HepG2 (cell line): ENCODE measurements around the gene TBC1D19. TPM values are rescaled to one million over a fixed set of nuclear protein-coding genes. Genes with fewer than 3 reads are reported as not detected.

Experiments
- ATAC-seq: fragments of 200-7000 bp; cut with Tn5 transposase; 3 replicates; pipeline ENCODE4 v1.9.1; 2020; ENCODE audit warnings: mild to moderate bottlenecking, moderate library complexity
- BruUV-seq: library from RNA; stranded (reverse); fragments of 400-500 nt; replicated peaks from 2 replicates; lab custom pipeline; 2021; lab: Mats Ljungman, UMichigan
- CTCF ChIA-PET: fragments of 300-600 bp; formaldehyde crosslinking; extraction: SDS; loops from one replicate; lab custom pipeline; 2021; ENCODE audit warnings: low total read pairs, inconsistent platforms, low intra/inter-chr PET ratio; lab: Yijun Ruan, JAX
- POLR2A ChIA-PET: fragments of 350-600 bp; sonication (Branson Sonifier 250); formaldehyde crosslinking; loops from one replicate; lab custom pipeline; 2020; ENCODE audit warnings: antibody characterized with exemption, inconsistent platforms; lab: Yijun Ruan, JAX
- DNase-seq: peaks from one replicate; pipeline ENCODE4 v3.0.0-alpha.2; 2015; ENCODE audit warnings: low spot score
- FAIRE-seq: peaks from 3 replicates; lab custom pipeline; 2011; peaks lifted over from hg19 to GRCh38; lab: Jason Lieb, UNC
- H2AFZ ChIP-seq: one replicate; pipeline ENCODE4 v1.6.1; 2011; ENCODE audit warnings: low read length, inconsistent platforms
- H3K27ac ChIP-seq: fragments of 300-600 bp; 3 replicates; pipeline ENCODE4 v1.8.0; 2011; ENCODE audit warnings: mixed run types, mild to moderate bottlenecking, mixed read lengths, low read length, inconsistent platforms; ENCODE audit not compliant: insufficient read depth; ENCODE audit errors: extremely low read length
- H3K27me3 ChIP-seq, 2 experiments: fragments of 200-600 bp in 1 of 2; 2 replicates in 1 of 2; 3 replicates in 1 of 2; pipeline versions ENCODE4 v1.6.0 to v1.8.0; 2011; ENCODE audit warnings: low read length in 2 of 2, mild to moderate bottlenecking in 2 of 2, moderate library complexity in 2 of 2, inconsistent platforms in 1 of 2; ENCODE audit not compliant: insufficient read depth in 2 of 2, control insufficient read depth in 1 of 2
- H3K36me3 ChIP-seq, 2 experiments: fragments of 200-600 bp in 1 of 2; replicated peaks in 1 of 2; 2 replicates in 1 of 2; 3 replicates in 1 of 2; pipeline versions ENCODE4 v1.5.1 to v1.8.0; 2011; ENCODE audit warnings: low read length in 2 of 2, inconsistent platforms in 1 of 2; ENCODE audit not compliant: insufficient read depth in 2 of 2, control insufficient read depth in 1 of 2
- H3K4me1 ChIP-seq: 2 replicates; pipeline ENCODE4 v1.5.1; 2012; ENCODE audit warnings: low read length, inconsistent platforms; ENCODE audit not compliant: insufficient read depth
- H3K4me2 ChIP-seq: 2 replicates; pipeline ENCODE4 v1.6.0; 2011; ENCODE audit warnings: low read depth, low read length, inconsistent platforms
- H3K4me3 ChIP-seq, 3 experiments: fragments of 200-600 bp in 1 of 3; sonication (generic), shearing (Covaris generic) in 1 of 3; replicated peaks in 1 of 3; 2 replicates each; pipeline ENCODE4 v1.5.1; 2011 to 2016; ENCODE audit warnings: low read length in 3 of 3, inconsistent platforms in 2 of 3, low read depth in 2 of 3, mild to moderate bottlenecking in 2 of 3, control low read depth in 1 of 3, mixed read lengths in 1 of 3; ENCODE audit not compliant: insufficient read depth in 1 of 3
- H3K79me2 ChIP-seq: one replicate; pipeline ENCODE4 v1.6.1; 2011; ENCODE audit warnings: low read length, inconsistent platforms; ENCODE audit not compliant: insufficient read depth
- H3K9ac ChIP-seq: 2 replicates; pipeline ENCODE4 v1.6.0; 2011; ENCODE audit warnings: mild to moderate bottlenecking, low read depth, low read length, inconsistent platforms; ENCODE audit not compliant: insufficient read depth
- H3K9me3 ChIP-seq: 2 replicates; pipeline ENCODE4 v1.5.1; 2012; ENCODE audit warnings: mild to moderate bottlenecking, low read length
- H4K20me1 ChIP-seq: 2 replicates; pipeline ENCODE4 v1.6.0; 2011; ENCODE audit warnings: inconsistent platforms, mild to moderate bottlenecking, low read length, moderate library complexity; ENCODE audit not compliant: insufficient read depth
- ETV6 ChIP-seq: sonication (generic); formaldehyde crosslinking; conservative IDR thresholded peaks from 2 replicates; pipeline ENCODE4 v1.4.0; 2020; ENCODE audit warnings: missing genetic modification reagents
- IKZF4 ChIP-seq: sonication (generic); formaldehyde crosslinking; IDR thresholded peaks from 2 replicates; pipeline ENCODE4 v1.5.1; 2020; ENCODE audit warnings: borderline replicate concordance, mild to moderate bottlenecking, low read depth, missing genetic modification reagents; ENCODE audit errors: not compliant biosample characterization
- KLF6 ChIP-seq: IDR thresholded peaks from 2 replicates; pipeline ENCODE4 v1.8.0; 2016; ENCODE audit warnings: missing biosample characterization, missing genetic modification reagents
- PAX8 ChIP-seq: sonication (generic); formaldehyde crosslinking; IDR thresholded peaks from 2 replicates; pipeline ENCODE4 v1.8.0; 2022; ENCODE audit warnings: mild to moderate bottlenecking, missing genetic modification reagents, borderline replicate concordance
- RARA ChIP-seq: IDR thresholded peaks from 2 replicates; pipeline ENCODE4 v1.6.1; 2016; ENCODE audit warnings: missing genetic modification reagents, missing compliant biosample characterization
- U2AF1 ChIP-seq: fragments of 200-400 bp; formaldehyde crosslinking; optimal IDR thresholded peaks from 2 replicates; pipeline ENCODE3; 2017; ENCODE audit warnings: mild to moderate bottlenecking, low read depth, low read length
- ZEB1 ChIP-seq: IDR thresholded peaks from 2 replicates; pipeline ENCODE4 v1.6.1; 2012; ENCODE audit warnings: mild to moderate bottlenecking, low read depth, inconsistent platforms; ENCODE audit not compliant: insufficient replicate concordance
- ZNF12 ChIP-seq: sonication (generic); formaldehyde crosslinking; IDR thresholded peaks from 2 replicates; pipeline ENCODE4 v1.5.0; 2020; ENCODE audit warnings: missing genetic modification reagents
- ZNF333 ChIP-seq: sonication (generic); formaldehyde crosslinking; IDR thresholded peaks from 2 replicates; pipeline ENCODE4 v1.4.0; 2020; ENCODE audit warnings: mild to moderate bottlenecking, missing genetic modification reagents, borderline replicate concordance
- ZNF552 ChIP-seq: sonication (generic); formaldehyde crosslinking; IDR thresholded peaks from 2 replicates; pipeline ENCODE4 v1.9.0; 2022; ENCODE audit warnings: missing genetic modification reagents, mild to moderate bottlenecking, borderline replicate concordance
- ZNF75D ChIP-seq: sonication (generic); formaldehyde crosslinking; IDR thresholded peaks from 2 replicates; pipeline ENCODE4 v1.8.1; 2023; ENCODE audit warnings: missing genetic modification reagents, mild to moderate bottlenecking, borderline replicate concordance
- ZSCAN12 ChIP-seq: sonication (generic); formaldehyde crosslinking; IDR thresholded peaks from 2 replicates; pipeline ENCODE4 v1.9.0; 2021; ENCODE audit warnings: mild to moderate bottlenecking, missing genetic modification reagents
- in situ Hi-C: cut with HindIII; loops from 2 replicates; pipeline ENCODE4 v1.10.0; 2017; ENCODE audit warnings: low pct_unique_long_range_greater_than_20kb; ENCODE audit not compliant: extremely low pct_ligation_motif_present
- intact Hi-C: fragments of 100-400 bp; cut with micrococcal nuclease; formaldehyde crosslinking; loops from one replicate; pipeline ENCODE4 v1.10.0; 2022; ENCODE audit not compliant: unreplicated experiment
- polyA plus RNA-seq, 8 experiments: library from polyadenylated mRNA; depleted of rRNA in 3 of 8; stranded (reverse) in 7 of 8; unstranded in 1 of 8; fragments of >200 nt; fragmentation: Illumina TruSeq in 4 of 8; extraction: Trizol in 4 of 8; gene quantifications; 2 replicates each; pipeline versions ENCODE4 v1.2.1 to v1.2.3, GENCODE V29; 2011 to 2016; ENCODE audit warnings: low read depth in 4 of 8, missing spikeins in 1 of 8, mixed read lengths in 1 of 8; ENCODE audit not compliant: insufficient read depth in 1 of 8
- total RNA-seq, 5 experiments: library from RNA; depleted of rRNA; stranded (reverse); fragments of >200 nt; fragmentation: Illumina TruSeq; extraction: Trizol; gene quantifications; 2 replicates each; pipeline ENCODE4 v1.2.3, GENCODE V29; 2016; ENCODE audit warnings: low read depth in 1 of 5
- TF ChIP-seq, protein P1 (sequence below): sonication (generic); formaldehyde crosslinking; IDR thresholded peaks from 2 replicates; pipeline ENCODE4 v1.5.0; 2020; ENCODE audit warnings: mild to moderate bottlenecking, missing genetic modification reagents, moderate library complexity

TBC1D19 gene
- total and polyA plus RNA-seq, 2 of the 13 experiments (the other 11 are each of a cell fraction or from before 2014, with no cell fraction given): 1.6 to 3.5 TPM

DNA sequence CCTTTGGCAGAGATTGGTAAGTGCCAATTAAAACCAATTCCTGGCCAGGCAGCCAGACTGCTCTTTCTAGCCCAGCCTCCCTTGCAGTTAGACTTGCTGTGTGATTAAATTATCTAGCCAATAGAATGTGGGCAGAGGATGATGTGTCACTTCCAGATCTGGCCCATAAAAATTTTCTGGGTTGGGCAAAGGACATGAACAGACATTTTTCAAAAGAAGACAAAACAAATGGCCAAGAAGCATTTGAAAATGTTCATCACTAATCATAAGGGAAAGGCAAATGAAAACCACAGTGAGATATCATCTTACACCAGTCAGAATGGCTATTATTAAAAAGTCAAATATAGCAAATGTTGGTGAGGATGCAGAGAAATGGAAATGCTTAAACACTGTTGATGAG is 205.3 kb downstream of the TBC1D19 start:
- FAIRE-seq (no peak), ATAC-seq (no peak), DNase-seq (no peak)
- Histone ChIP-seq H3K27ac (no peak overlapping the region), H3K9me3 (no peaks in the 10 kb centered on the region), H3K4me3 (no peak overlapping the region), H3K9ac (no peak overlapping the region), H3K27me3 (peaks cover 2 to 7% of the 10 kb centered on the region in 2 experiments; a peak in 2 of 5 replicates), H3K4me1 (peaks cover 15% of the 10 kb centered on the region), H2AFZ (no peak overlapping the region), H3K36me3 (no peaks in the 10 kb centered on the region), H4K20me1 (no peaks in the 10 kb centered on the region), H3K4me2 (no peak overlapping the region), H3K79me2 (no peaks in the 10 kb centered on the region)
- intact Hi-C loops: no loop called here
- ChIA-PET CTCF (no interaction called here), POLR2A (no interaction called here)
- no peak for TF ChIP-seq ETV6
- no peak for TF ChIP-seq ZSCAN12 (CRISPR knock-in tag)
- no peak for TF ChIP-seq ZNF333 (CRISPR knock-in tag)
- TF ChIP-seq ZEB1: no peak
- no peak for TF ChIP-seq ZNF12
- TF ChIP-seq ZNF552 (CRISPR knock-in tag): no peak
- no peak for TF ChIP-seq PAX8
- TF ChIP-seq ZNF75D: no peak
- TF ChIP-seq, protein P1, sequence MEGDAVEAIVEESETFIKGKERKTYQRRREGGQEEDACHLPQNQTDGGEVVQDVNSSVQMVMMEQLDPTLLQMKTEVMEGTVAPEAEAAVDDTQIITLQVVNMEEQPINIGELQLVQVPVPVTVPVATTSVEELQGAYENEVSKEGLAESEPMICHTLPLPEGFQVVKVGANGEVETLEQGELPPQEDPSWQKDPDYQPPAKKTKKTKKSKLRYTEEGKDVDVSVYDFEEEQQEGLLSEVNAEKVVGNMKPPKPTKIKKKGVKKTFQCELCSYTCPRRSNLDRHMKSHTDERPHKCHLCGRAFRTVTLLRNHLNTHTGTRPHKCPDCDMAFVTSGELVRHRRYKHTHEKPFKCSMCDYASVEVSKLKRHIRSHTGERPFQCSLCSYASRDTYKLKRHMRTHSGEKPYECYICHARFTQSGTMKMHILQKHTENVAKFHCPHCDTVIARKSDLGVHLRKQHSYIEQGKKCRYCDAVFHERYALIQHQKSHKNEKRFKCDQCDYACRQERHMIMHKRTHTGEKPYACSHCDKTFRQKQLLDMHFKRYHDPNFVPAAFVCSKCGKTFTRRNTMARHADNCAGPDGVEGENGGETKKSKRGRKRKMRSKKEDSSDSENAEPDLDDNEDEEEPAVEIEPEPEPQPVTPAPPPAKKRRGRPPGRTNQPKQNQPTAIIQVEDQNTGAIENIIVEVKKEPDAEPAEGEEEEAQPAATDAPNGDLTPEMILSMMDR (CRISPR knock-in tag): no peak
- no peak for TF ChIP-seq RARA (CRISPR knock-in tag)
- TF ChIP-seq KLF6 (CRISPR knock-in tag): no peak
- no peak for TF ChIP-seq IKZF4 (CRISPR knock-in tag)
- TF ChIP-seq U2AF1: no peak
- no TSS peak for BruUV-seq
- in situ Hi-C loops: loop anchor here (25.0 kb wide), 1 partner anchor 223 kb away; no protein-coding TSS in a partner anchor
